ENCODE data around the gene RNF41.
A peak's percentile ranks its signal among the peaks of the same experiment; 100 is the strongest.
"Not testable (repeated sequence)": the region's sequence is repeated elsewhere in the genome, so short reads cannot be mapped to it uniquely, and the experiment has no call there.

RNF41 gene

GRCh38 chr12:56169229-56169759 is 52.4 kb downstream of the RNF41 start:
- DNase-seq (ENCODE audit: low read depth in 2 of 2): no peak

GRCh38 chr12:56165369-56165768 is 56.4 kb downstream of the RNF41 start:
- DNase-seq (ENCODE audit: low read depth in 2 of 2): no peak

GRCh38 chr12:56164345-56164729 is 57.4 kb downstream of the RNF41 start:
- DNase-seq (ENCODE audit: low read depth in 2 of 2): no peak

GRCh38 chr12:56163533-56164344 is 58.0 kb downstream of the RNF41 start:
- DNase-seq (ENCODE audit: low read depth in 2 of 2): no peak

- DNase-seq (ENCODE audit: low read depth in 2 of 2): no peak
Observed at GRCh38 chr12:56162468-56163290, 59.0 kb downstream of the RNF41 start.

- DNase-seq (ENCODE audit: low read depth in 2 of 2): no peak
Observed at GRCh38 chr12:56161690-56162351, 59.9 kb downstream of the RNF41 start.

GRCh38 chr12:56160894-56161689 is 60.6 kb downstream of the RNF41 start:
- no peak for DNase-seq (ENCODE audit: low read depth in 2 of 2)

- DNase-seq (ENCODE audit: low read depth in 2 of 2): peak; percentile 37 to 44
Observed at GRCh38 chr12:56160193-56160763, 61.4 kb downstream of the RNF41 start.

- DNase-seq (ENCODE audit: low read depth in 2 of 2): no peak
Observed at GRCh38 chr12:56159482-56160192, 62.1 kb downstream of the RNF41 start.

GRCh38 chr12:56158926-56159461 is 62.7 kb downstream of the RNF41 start:
- no peak for DNase-seq (ENCODE audit: low read depth in 2 of 2)

GRCh38 chr12:56158029-56158925 is 63.4 kb downstream of the RNF41 start, which contains the start of gene MYL6:
Gene MYL6 (plus strand): TSS chr12:56158359. CDS start chr12:56158402, 43 bp downstream.
- DNase-seq (ENCODE audit: low read depth in 2 of 2): peak; percentile 84 to 91

- peak; percentile 40 to 45 for DNase-seq (ENCODE audit: low read depth in 2 of 2)
Observed at GRCh38 chr12:56157201-56158028, 64.3 kb downstream of the RNF41 start.

- DNase-seq (ENCODE audit: low read depth in 2 of 2): not testable (repeated sequence)
Observed at GRCh38 chr12:56156464-56157200, 65.1 kb downstream of the RNF41 start.

GRCh38 chr12:56155256-56155845 is 66.4 kb downstream of the RNF41 start:
- DNase-seq (ENCODE audit: low read depth in 2 of 2): no peak

GRCh38 chr12:56154818-56155217 is 66.9 kb downstream of the RNF41 start:
- no peak for DNase-seq (ENCODE audit: low read depth in 2 of 2)

GRCh38 chr12:56154246-56154771 is 67.4 kb downstream of the RNF41 start:
- DNase-seq (ENCODE audit: low read depth in 2 of 2): no peak

GRCh38 chr12:56153678-56154065 is 68.0 kb downstream of the RNF41 start:
- DNase-seq (ENCODE audit: low read depth in 2 of 2): no peak

All from stimulated activated CD4-positive, alpha-beta T cell treated with anti-CD3 and anti-CD28 coated beads, Interleukin-4, amount 100 ng/mL, for 48 hours (primary cell).